GM13977 (cell line): Measurements from ENCODE around the gene GLRX5.

Experiments
- DNase-seq: peaks from one replicate; pipeline ENCODE4 v3.0.0; 2012; ENCODE audit warnings: low spot score
- in situ Hi-C: fragments of 300-500 bp; cut with MboI; formaldehyde crosslinking; loops from one replicate; pipeline ENCODE4 v1.12.0; 2022; ENCODE audit warnings: low sequenced_read_pairs, low pct_unique_long_range_greater_than_20kb, mixed read lengths, inconsistent platforms; ENCODE audit not compliant: unreplicated experiment
- TF ChIP-seq, protein P1 (sequence below): IDR thresholded peaks from 2 replicates; pipeline ENCODE4 v1.5.1; 2012; ENCODE audit warnings: mild to moderate bottlenecking, control low read depth; ENCODE audit not compliant: insufficient read depth; ENCODE audit errors: extremely low read depth, missing control alignments

Gene GLRX5

DNA sequence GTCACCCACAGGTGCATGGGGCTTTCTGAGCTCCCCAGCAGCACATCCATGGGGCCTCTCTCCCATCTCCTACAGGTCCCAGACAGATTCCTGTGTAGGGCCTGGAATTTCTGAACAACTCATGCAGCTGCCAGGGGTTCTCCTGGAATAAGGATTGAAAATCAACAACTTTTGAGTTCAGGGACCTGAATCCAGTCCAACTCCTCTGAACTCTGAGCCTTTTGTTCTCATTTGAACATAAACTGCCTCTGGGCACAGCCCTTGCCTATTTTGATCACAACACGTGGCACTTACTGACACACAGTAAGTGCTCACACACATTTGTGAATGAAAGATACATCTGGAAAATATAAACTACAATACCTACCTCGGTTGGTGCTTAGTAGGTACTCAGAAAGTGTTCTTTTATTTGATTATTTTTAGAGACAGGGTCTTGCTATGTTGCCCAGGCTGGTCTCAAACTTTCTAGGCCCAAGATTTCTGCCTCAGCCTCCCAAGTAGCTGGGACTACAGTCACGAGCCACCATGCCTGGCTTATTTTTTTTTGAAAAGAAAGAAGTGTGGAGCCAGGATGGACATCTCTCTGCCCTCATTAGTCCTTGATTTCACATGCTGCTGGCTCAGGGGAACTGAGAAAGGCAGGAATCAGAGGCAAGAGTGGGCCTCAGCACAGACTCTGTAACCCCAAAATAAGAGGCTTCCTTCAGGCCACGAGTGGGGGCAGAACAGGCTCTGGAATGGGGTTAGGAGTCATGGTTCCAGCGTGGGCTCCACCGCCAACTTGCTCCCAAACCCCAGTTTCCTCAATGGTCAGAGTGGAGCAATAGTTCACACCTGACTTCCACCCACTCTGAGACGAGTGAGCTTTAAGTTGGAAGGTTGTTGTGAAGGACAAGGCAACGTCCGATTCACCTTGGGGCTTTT, 45.4 kb upstream of the GLRX5 start:
- in situ Hi-C loops = no loop called here
- DNase-seq = no peak
- TF ChIP-seq, protein P1, sequence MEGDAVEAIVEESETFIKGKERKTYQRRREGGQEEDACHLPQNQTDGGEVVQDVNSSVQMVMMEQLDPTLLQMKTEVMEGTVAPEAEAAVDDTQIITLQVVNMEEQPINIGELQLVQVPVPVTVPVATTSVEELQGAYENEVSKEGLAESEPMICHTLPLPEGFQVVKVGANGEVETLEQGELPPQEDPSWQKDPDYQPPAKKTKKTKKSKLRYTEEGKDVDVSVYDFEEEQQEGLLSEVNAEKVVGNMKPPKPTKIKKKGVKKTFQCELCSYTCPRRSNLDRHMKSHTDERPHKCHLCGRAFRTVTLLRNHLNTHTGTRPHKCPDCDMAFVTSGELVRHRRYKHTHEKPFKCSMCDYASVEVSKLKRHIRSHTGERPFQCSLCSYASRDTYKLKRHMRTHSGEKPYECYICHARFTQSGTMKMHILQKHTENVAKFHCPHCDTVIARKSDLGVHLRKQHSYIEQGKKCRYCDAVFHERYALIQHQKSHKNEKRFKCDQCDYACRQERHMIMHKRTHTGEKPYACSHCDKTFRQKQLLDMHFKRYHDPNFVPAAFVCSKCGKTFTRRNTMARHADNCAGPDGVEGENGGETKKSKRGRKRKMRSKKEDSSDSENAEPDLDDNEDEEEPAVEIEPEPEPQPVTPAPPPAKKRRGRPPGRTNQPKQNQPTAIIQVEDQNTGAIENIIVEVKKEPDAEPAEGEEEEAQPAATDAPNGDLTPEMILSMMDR = no peak

DNA sequence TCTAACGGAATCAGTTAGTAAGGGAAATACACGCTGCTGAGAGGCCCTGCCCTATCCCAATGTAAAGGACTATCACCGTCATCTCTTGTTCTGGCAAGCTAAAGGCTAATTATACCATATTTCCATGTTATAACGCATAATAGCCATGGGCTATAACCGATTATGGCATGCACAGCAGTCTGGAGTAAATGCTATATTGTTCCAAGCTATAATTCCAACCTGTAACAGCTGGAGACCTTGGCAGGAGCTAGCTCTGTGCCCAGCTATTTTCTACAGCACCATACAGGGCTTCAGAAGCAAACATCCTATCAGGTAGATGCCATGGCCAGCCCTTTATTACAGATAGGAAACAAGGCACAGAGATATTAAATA, 44.7 kb upstream of the GLRX5 start:
- no peak for DNase-seq
- in situ Hi-C loops = no loop called here

DNA sequence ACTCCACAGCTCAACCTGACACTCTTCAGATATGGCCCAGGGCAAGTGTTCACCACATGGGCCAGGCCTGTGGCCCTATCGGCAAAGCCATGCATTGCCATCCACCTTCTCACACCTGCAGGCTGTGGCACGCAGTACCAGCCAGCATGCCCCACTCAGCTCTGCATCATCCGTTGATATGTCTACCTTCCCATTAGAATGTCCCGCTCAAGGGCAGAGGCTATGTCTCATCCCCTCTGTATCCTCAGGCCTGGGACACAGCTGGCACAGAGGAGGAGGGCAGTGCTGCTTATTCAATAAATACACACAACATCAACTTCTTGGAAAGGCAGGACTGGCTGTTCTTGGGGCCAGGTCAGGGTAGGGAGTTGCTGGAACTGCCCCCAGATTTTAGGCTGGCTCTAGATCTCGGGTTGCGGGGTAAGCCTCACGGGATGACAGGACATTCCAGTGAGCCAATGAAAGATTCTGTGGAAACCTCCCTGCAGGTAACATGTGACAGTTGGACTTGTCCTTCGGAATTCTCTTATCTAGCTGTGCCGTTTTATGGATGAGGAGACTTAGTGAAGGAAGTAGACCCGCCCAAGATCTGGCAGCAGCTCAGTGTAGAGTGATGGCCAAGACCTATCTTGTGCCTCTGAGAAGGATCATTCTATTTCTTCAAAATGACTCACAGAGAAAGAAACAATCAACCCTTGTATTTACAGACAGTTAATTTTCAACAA, 44.0 kb upstream of the GLRX5 start:
- in situ Hi-C loops = no loop called here
- DNase-seq = no peak
- TF ChIP-seq, protein P1 = no peak

More for the DNA sequence above, 44.7 kb upstream of the GLRX5 start:
- TF ChIP-seq, protein P1 = no peak

DNA sequence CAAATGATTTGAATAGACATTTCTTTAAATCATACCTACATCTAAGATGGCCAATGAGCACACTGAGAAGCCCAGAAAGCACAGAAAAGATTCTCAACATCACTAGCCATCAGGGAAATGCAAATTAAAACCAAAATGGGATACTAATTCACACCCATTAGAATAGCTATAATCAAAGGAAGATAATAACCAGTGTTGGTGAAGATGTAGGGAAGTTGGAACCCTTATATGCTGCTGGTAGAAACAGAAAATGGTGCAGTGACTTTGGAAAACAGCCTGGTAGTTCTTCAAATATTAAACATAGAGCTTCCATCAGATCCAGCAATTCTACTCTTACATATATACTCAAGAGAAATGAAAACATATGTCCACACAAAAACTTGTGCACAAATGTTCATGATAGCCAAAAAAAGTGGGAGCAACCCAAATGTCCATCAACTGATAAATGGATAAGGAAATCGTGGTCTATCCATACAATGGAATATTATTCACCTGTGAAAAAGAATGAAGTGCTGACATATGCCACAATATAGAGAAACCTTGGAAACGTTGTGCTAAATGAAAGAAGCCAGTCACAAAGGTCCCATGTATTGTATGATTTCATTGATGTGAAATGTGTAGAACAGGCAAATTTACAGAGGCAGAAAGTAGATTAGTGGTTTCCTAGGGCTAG, 42.8 kb upstream of the GLRX5 start:
- DNase-seq = no peak
- in situ Hi-C loops = no loop called here
- TF ChIP-seq, protein P1 = no peak

DNA sequence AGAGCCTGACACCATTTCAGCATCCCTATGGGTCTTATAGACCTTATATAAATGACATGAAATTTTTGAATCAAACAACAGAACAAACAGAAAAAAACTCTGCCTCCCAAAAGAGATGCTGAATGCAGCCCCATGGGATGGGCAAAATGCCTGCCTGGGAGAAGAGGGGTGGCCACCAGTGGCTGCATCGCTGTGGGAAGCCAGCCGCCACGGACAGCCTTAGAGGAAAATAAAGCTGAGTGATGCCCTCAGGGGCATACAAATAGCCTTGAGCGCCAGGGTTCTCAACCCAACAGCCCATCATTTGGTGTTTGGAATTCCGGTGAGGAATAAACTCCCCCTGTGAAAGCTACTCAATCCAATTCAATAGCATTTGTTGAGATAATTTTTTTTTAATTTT, 41.3 kb upstream of the GLRX5 start:
- in situ Hi-C loops = no loop called here
- TF ChIP-seq, protein P1 = no peak
- DNase-seq = no peak

DNA sequence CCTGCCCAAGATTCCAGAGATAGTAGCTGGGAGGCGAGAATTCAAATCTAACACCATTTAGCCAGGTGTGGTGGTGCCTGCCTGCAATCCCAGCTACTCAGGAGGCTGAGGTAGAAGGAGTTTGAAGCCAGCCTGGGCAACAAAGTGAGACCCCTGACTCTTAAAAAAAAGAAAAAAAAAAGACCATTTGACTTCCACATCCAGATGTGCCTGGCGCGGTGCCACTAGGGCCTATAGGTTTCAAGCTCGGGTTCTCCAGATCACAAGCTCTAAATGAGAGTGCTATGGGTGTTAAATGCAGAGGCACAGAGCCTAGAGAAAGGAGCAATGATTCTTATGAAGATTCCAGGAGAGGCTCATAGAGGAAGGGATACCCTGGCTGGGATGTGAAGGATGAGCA, 40.9 kb upstream of the GLRX5 start:
- TF ChIP-seq, protein P1 = no peak
- in situ Hi-C loops = no loop called here
- DNase-seq = no peak
